Upper lobe of left lung (tissue), 4 donors: ENCODE results near the gene C4orf50.

Source experiments
- EP300 ChIP-seq, 4 donors: sonication (generic); formaldehyde crosslinking; IDR thresholded peaks; one replicate each; pipeline ENCODE4 v1.5.1; 2017; ENCODE audit warnings: antibody characterized with exemption in 4 of 4, control low read depth in 2 of 4
- POLR2A ChIP-seq, 4 donors: fragments of 450-650 bp; IDR thresholded peaks; one replicate each; pipeline ENCODE4 v1.5.1; 2016 to 2017; ENCODE audit warnings: antibody characterized with exemption in 4 of 4, mild to moderate bottlenecking in 2 of 4
- POLR2AphosphoS5 ChIP-seq, 2 donors: sonication (generic); formaldehyde crosslinking; IDR thresholded peaks; one replicate each; pipeline ENCODE4 v1.5.1; 2017; ENCODE audit warnings: antibody characterized with exemption in 2 of 2
- TF ChIP-seq, protein P1 (sequence below), 6 experiments: fragments of 450-650 bp in 4 of 6; fragments of 200-600 bp in 2 of 6; sonication (generic) in 2 of 6; IDR thresholded peaks; one replicate each; pipeline ENCODE4 v1.5.1; 2016 to 2019; ENCODE audit warnings: antibody characterized with exemption in 6 of 6

DNA sequence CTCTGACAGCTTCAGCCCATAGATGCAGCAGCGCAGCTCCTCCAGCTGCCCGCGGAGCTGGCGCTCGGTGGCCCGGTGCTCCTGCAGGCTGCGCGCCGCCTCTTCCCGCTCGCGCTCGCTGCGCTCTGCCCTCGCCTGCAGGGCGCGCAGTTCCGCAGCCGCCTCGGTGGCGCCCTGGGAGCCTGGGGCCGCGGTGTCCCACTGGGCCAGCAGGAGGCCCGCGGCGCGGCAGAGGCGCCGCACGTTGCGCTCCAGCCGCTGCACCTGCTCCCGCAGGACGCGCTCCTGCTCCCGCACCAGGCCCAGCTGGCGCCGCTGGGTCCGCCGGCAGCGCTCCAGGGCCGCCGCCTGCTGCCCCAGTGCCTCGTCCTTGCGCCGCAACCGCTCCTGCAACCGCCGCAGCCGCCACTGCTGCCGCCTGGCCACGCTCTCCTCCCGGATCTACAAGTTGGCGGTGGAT lies 10.1 kb downstream of the C4orf50 start:
- TF ChIP-seq, protein P1, sequence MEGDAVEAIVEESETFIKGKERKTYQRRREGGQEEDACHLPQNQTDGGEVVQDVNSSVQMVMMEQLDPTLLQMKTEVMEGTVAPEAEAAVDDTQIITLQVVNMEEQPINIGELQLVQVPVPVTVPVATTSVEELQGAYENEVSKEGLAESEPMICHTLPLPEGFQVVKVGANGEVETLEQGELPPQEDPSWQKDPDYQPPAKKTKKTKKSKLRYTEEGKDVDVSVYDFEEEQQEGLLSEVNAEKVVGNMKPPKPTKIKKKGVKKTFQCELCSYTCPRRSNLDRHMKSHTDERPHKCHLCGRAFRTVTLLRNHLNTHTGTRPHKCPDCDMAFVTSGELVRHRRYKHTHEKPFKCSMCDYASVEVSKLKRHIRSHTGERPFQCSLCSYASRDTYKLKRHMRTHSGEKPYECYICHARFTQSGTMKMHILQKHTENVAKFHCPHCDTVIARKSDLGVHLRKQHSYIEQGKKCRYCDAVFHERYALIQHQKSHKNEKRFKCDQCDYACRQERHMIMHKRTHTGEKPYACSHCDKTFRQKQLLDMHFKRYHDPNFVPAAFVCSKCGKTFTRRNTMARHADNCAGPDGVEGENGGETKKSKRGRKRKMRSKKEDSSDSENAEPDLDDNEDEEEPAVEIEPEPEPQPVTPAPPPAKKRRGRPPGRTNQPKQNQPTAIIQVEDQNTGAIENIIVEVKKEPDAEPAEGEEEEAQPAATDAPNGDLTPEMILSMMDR (IDR thresholded peaks at IDR 0.05), result no peak
- TF ChIP-seq POLR2AphosphoS5 (IDR thresholded peaks at IDR 0.05) (no peak), POLR2A (IDR thresholded peaks at IDR 0.05) (no peak), EP300 (IDR thresholded peaks at IDR 0.05) (no peak)
